ENCODE measurements around the gene BMP2K.
"Not testable (repeated sequence)": the region's sequence is repeated elsewhere in the genome, so short reads cannot be mapped to it uniquely, and the experiment has no call there.

BMP2K gene

GRCh38 chr4:78809928-78810835 lies 34.0 kb downstream of the BMP2K start:
- no peak overlapping the region for H3K4me3 ChIP-seq (ENCODE audit: low read depth, low read length)
- TF ChIP-seq MYC (IDR thresholded peaks at IDR 0.05; ENCODE audit: low read depth, low read length) (no peak), POLR2A (IDR thresholded peaks at IDR 0.05; ENCODE audit: extremely low read depth, insufficient read length) (no peak)
- TF ChIP-seq, protein P1, sequence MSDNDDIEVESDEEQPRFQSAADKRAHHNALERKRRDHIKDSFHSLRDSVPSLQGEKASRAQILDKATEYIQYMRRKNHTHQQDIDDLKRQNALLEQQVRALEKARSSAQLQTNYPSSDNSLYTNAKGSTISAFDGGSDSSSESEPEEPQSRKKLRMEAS (IDR thresholded peaks at IDR 0.05; ENCODE audit: low read depth, low read length): no peak
- DNase-seq (ENCODE audit: low read depth): no peak

DNA sequence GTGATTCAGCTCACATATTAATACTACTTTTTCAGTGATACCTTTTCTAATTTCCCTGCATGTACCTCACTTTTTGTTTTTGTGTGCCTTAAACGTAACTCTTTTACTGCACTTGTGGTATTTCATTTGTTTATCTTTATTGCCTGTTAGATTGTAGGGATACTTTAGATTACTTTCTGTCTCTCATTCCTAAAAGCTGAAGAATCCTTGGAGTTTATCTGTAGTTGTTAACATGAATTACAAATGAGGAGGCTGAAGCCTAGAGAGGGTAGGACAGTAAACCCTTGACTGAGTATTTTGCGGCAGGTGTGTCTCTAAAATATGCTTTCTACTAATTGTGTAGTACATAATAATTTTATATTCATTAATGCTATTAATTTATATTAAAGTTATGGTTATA lies 34.9 kb downstream of the BMP2K start:
- TF ChIP-seq, protein P1 (IDR thresholded peaks at IDR 0.05; ENCODE audit: low read depth, low read length): no peak
- no peak for TF ChIP-seq MYC (IDR thresholded peaks at IDR 0.05; ENCODE audit: low read depth, low read length)
- TF ChIP-seq CTCF (IDR thresholded peaks at IDR 0.05; ENCODE audit: low read depth, low read length): no peak
- no peak for TF ChIP-seq POLR2A (IDR thresholded peaks at IDR 0.05; ENCODE audit: extremely low read depth, insufficient read length)
- DNase-seq (ENCODE audit: low read depth): no peak
- H3K4me3 ChIP-seq (ENCODE audit: low read depth, low read length): no peak overlapping the region

GRCh38 chr4:78818530-78819079 lies 42.5 kb downstream of the BMP2K start:
- no peak overlapping the region for H3K4me3 ChIP-seq (ENCODE audit: low read depth, low read length)
- TF ChIP-seq CTCF (IDR thresholded peaks at IDR 0.05; ENCODE audit: low read depth, low read length): no peak
- no peak for TF ChIP-seq MYC (IDR thresholded peaks at IDR 0.05; ENCODE audit: low read depth, low read length)
- TF ChIP-seq, protein P1 (IDR thresholded peaks at IDR 0.05; ENCODE audit: low read depth, low read length): no peak
- no peak for TF ChIP-seq POLR2A (IDR thresholded peaks at IDR 0.05; ENCODE audit: extremely low read depth, insufficient read length)

GRCh38 chr4:78824001-78824400 lies 47.9 kb downstream of the BMP2K start:
- no peak for TF ChIP-seq MYC (IDR thresholded peaks at IDR 0.05; ENCODE audit: low read depth, low read length)
- TF ChIP-seq, protein P1 (IDR thresholded peaks at IDR 0.05; ENCODE audit: low read depth, low read length): no peak
- no peak for TF ChIP-seq CTCF (IDR thresholded peaks at IDR 0.05; ENCODE audit: low read depth, low read length)
- no peak for TF ChIP-seq POLR2A (IDR thresholded peaks at IDR 0.05; ENCODE audit: extremely low read depth, insufficient read length)
- no peak overlapping the region for H3K4me3 ChIP-seq (ENCODE audit: low read depth, low read length)
- DNase-seq (ENCODE audit: low read depth): no peak

More at GRCh38 chr4:78818530-78819079, 42.5 kb downstream of the BMP2K start:
- DNase-seq (ENCODE audit: low read depth): no peak

- no peak for TF ChIP-seq CTCF (IDR thresholded peaks at IDR 0.05; ENCODE audit: low read depth, low read length)
- no peak overlapping the region for H3K4me3 ChIP-seq (ENCODE audit: low read depth, low read length)
- no peak for DNase-seq (ENCODE audit: low read depth)
Measured at GRCh38 chr4:78827191-78827590, 51.0 kb downstream of the BMP2K start.

GRCh38 chr4:78829296-78829695 lies 53.1 kb downstream of the BMP2K start:
- no peak for DNase-seq (ENCODE audit: low read depth)
- TF ChIP-seq MYC (IDR thresholded peaks at IDR 0.05; ENCODE audit: low read depth, low read length) (no peak), CTCF (IDR thresholded peaks at IDR 0.05; ENCODE audit: low read depth, low read length) (no peak), POLR2A (IDR thresholded peaks at IDR 0.05; ENCODE audit: extremely low read depth, insufficient read length) (no peak)
- TF ChIP-seq, protein P1 (IDR thresholded peaks at IDR 0.05; ENCODE audit: low read depth, low read length): no peak
- H3K4me3 ChIP-seq (ENCODE audit: low read depth, low read length): no peak overlapping the region

- not testable (repeated sequence) for H3K4me3 ChIP-seq (ENCODE audit: low read depth, low read length); DNase-seq (ENCODE audit: low read depth)
Measured at GRCh38 chr4:78839676-78840075, 63.5 kb downstream of the BMP2K start.

- not testable (repeated sequence) for H3K4me3 ChIP-seq (ENCODE audit: low read depth, low read length)
Measured at GRCh38 chr4:78840286-78840685, 64.1 kb downstream of the BMP2K start.

More at GRCh38 chr4:78840286-78840685, 64.1 kb downstream of the BMP2K start:
- DNase-seq (ENCODE audit: low read depth): not testable (repeated sequence)
